Nephron (organoid): Measurements from ENCODE around the gene PPP4R2.

ENCODE experiments used
- H3K27ac Mint-ChIP-seq, 3 experiments: 2 replicates each; pipeline ENCODE4 v1.8.0; 2020; ENCODE audit warnings: mixed read lengths in 3 of 3, mild to moderate bottlenecking in 2 of 3, moderate library complexity in 1 of 3
- H3K27me3 Mint-ChIP-seq: 2 replicates; pipeline ENCODE4 v1.8.0; 2021; ENCODE audit warnings: low read depth, mild to moderate bottlenecking, moderate library complexity, mixed read lengths
- H3K36me3 Mint-ChIP-seq: 2 replicates; pipeline ENCODE4 v1.8.0; 2020; ENCODE audit warnings: low read depth, mixed read lengths
- H3K4me1 Mint-ChIP-seq: 2 replicates; pipeline ENCODE4 v1.8.0; 2020; ENCODE audit warnings: mixed read lengths
- H3K4me3 Mint-ChIP-seq, 3 experiments: 2 replicates each; pipeline ENCODE4 v1.8.0; 2020; ENCODE audit warnings: mild to moderate bottlenecking in 3 of 3, mixed read lengths in 3 of 3, moderate library complexity in 2 of 3
- H3K9me3 Mint-ChIP-seq: 2 replicates; pipeline ENCODE4 v1.8.0; 2020; ENCODE audit warnings: mixed read lengths
- CTCF ChIP-seq, 3 experiments: fragments of 200-600 bp; sonication (generic); IDR thresholded peaks; one replicate each; pipeline ENCODE4 v1.5.0; 2021; ENCODE audit warnings: antibody characterized with exemption in 3 of 3; ENCODE audit not compliant: unreplicated experiment in 3 of 3

The PPP4R2 gene

DNA sequence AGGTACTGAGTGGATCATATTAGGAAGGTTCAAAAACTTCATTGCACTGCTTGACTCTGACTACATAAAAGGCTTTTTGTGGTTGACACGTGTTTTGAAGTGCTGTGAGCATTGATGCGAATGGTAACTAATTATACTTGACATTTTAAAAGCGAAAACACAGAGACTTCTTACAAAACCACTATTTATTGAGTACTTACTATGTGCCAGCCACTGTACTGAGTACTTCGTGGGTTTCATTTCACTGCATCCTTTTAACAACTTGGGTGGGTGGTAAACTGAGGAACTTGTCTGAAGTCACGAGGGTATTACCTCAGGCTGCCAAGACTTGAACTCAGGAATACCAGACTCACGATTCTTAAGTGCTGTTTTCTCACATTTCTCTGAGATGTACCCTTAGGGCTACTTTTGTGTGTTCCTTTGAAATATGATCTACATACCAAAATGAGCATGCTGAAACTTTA, 45.3 kb upstream of the PPP4R2 start:
- H3K27ac Mint-ChIP-seq: no peak overlapping the region
- H3K4me1 Mint-ChIP-seq: peaks cover 5% of the 10 kb centered on the region
- H3K4me3 Mint-ChIP-seq: no peak overlapping the region
- no peaks in the 10 kb centered on the region for H3K9me3 Mint-ChIP-seq
- no peaks in the 10 kb centered on the region for H3K27me3 Mint-ChIP-seq
- TF ChIP-seq CTCF (IDR thresholded peaks at IDR 0.05; ENCODE audit: unreplicated experiment in 3 of 3): no peak
- peaks cover 13% of the 10 kb centered on the region for H3K36me3 Mint-ChIP-seq

DNA sequence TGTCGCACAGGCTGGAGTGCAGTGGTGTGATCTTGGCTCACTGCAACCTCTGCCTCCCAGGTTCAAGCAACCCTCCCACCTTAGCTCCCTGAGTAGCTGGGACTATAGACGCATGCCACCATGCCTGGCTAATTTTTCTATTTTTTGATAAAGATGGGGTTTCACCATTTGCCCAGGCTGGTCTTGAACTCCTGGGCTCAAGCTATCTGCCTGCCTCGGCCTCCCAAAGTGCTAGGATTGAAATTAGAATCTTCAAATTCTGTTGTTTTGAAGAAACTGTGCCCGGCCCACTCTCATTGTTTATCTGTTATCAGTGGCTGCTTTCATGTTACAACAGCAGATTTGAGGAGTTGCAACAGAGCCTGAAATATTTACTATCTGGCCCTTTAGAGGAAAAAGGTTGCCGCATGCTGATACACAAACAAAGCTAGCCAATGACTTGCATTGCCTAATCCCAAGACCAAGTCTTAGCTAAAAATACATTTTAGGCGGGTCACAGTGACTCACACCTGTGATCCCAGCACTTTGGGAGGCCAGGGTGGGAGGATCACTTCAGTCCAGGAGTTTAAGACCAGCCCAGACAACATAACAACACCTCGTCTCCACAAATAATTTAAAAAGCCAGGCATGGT, 43.2 kb upstream of the PPP4R2 start:
- no peak overlapping the region for H3K27ac Mint-ChIP-seq
- no peaks in the 10 kb centered on the region for H3K9me3 Mint-ChIP-seq
- TF ChIP-seq CTCF (IDR thresholded peaks at IDR 0.05; ENCODE audit: unreplicated experiment in 3 of 3): no peak
- peaks cover 5% of the 10 kb centered on the region for H3K4me1 Mint-ChIP-seq
- no peak overlapping the region for H3K4me3 Mint-ChIP-seq
- H3K27me3 Mint-ChIP-seq: peaks cover 3% of the 10 kb centered on the region
- H3K36me3 Mint-ChIP-seq: peaks cover 21% of the 10 kb centered on the region

GRCh38 chr3:72957297-72957696, 39.3 kb upstream of the PPP4R2 start:
- peaks cover 37% of the 10 kb centered on the region for H3K36me3 Mint-ChIP-seq
- no peaks in the 10 kb centered on the region for H3K9me3 Mint-ChIP-seq
- H3K27ac Mint-ChIP-seq: no peak overlapping the region
- H3K4me1 Mint-ChIP-seq: no peaks in the 10 kb centered on the region
- H3K4me3 Mint-ChIP-seq: no peak overlapping the region
- peaks cover 3% of the 10 kb centered on the region for H3K27me3 Mint-ChIP-seq
- TF ChIP-seq CTCF (IDR thresholded peaks at IDR 0.05; ENCODE audit: unreplicated experiment in 3 of 3): no peak

- Mint-ChIP-seq H3K36me3 (peaks cover 37% of the 10 kb centered on the region), H3K9me3 (no peaks in the 10 kb centered on the region), H3K4me3 (no peak overlapping the region), H3K4me1 (no peaks in the 10 kb centered on the region), H3K27me3 (peaks cover 3% of the 10 kb centered on the region), H3K27ac (no peak overlapping the region)
- TF ChIP-seq CTCF (IDR thresholded peaks at IDR 0.05; ENCODE audit: unreplicated experiment in 3 of 3): no peak
These were observed 37.3 kb upstream of the PPP4R2 start for GRCh38 chr3:72959336-72959735.

GRCh38 chr3:72960812-72961518, 35.6 kb upstream of the PPP4R2 start:
- no peak overlapping the region for H3K4me3 Mint-ChIP-seq
- H3K4me1 Mint-ChIP-seq: no peaks in the 10 kb centered on the region
- peaks cover 32% of the 10 kb centered on the region for H3K36me3 Mint-ChIP-seq
- no peaks in the 10 kb centered on the region for H3K9me3 Mint-ChIP-seq
- peaks cover 3% of the 10 kb centered on the region for H3K27me3 Mint-ChIP-seq
- no peak for TF ChIP-seq CTCF (IDR thresholded peaks at IDR 0.05; ENCODE audit: unreplicated experiment in 3 of 3)
- no peak overlapping the region for H3K27ac Mint-ChIP-seq

GRCh38 chr3:72961752-72962151, 34.9 kb upstream of the PPP4R2 start:
- no peak for TF ChIP-seq CTCF (IDR thresholded peaks at IDR 0.05; ENCODE audit: unreplicated experiment in 3 of 3)
- Mint-ChIP-seq H3K27ac (no peak overlapping the region), H3K36me3 (peaks cover 30% of the 10 kb centered on the region), H3K4me1 (no peaks in the 10 kb centered on the region), H3K4me3 (no peak overlapping the region), H3K9me3 (no peaks in the 10 kb centered on the region), H3K27me3 (peaks cover 3% of the 10 kb centered on the region)
